Kidney glomerular epithelial cell (primary cell): Measurements from ENCODE around the gene RPS19.
"Not testable (repeated sequence)": the region's sequence is repeated elsewhere in the genome, so short reads cannot be mapped to it uniquely, and the experiment has no call there.

Experiments
- DNase-seq: peaks from one replicate; lab custom pipeline; 2025; lab: John Stamatoyannopoulos, UW

Gene RPS19

DNA sequence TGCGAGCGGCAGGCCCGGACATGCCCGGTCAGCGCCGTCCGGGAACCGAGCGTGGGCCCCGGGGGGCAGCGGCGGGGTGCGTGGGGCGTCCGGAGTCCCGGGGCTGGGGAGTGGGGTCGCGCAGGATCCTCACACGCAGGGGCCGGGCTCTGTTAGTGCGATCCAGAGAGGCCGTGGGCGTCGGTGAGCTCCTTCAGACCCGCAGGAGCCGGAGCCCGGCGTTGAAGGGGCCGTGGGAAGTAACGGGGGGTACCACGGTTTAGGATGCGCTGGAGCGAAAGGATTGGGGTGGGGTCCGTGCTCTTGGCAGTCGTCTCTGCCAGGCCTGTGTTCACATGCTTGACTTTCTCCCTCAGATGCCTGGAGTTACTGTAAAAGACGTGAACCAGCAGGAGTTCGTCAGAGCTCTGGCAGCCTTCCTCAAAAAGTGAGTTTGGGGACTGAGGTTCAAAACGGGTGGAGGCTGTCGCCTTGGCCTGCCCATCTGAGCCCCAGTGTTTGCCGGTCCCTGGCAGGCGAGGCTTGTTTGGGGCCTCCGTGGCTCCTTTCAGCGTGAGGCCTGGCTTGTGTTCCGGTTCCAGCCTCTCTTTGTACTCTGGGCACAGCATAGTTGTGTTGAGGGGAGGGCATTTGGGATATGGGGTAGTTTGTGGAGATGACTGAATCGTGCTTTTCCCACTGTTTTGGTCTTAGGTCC is 512 bp downstream of the RPS19 start:
- no peak for DNase-seq

GRCh38 chr19:41861116-41861768 is 1.2 kb downstream of the RPS19 start:
- DNase-seq, result no peak

GRCh38 chr19:41861846-41862245 is 1.8 kb downstream of the RPS19 start:
- DNase-seq, result no peak

DNA sequence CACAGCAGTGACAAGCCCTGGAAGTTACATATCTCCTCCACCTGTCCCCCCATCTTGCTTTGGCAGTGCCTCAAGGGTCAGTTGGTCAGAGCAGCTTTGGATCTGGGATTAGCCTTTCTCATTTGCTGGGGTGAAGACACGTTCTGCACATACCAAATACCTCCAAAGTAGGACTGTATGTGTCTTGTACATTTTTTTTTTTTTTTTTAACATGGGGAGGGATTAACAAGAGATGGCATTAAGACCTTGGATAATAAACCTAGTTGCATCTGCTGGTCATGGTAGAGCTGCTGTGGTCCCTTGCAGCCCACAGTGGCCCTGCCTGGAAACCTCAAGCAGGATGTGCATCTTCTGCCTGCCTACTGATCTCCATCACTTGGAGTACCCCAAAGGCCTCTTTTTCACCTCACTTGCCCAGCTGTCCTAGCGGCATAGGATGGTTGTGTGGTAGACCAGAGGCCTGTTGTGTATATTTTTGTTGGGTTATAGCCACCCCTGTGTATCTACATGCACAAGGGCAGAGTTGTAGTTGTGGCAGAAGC is 2.5 kb downstream of the RPS19 start:
- DNase-seq, result no peak

DNA sequence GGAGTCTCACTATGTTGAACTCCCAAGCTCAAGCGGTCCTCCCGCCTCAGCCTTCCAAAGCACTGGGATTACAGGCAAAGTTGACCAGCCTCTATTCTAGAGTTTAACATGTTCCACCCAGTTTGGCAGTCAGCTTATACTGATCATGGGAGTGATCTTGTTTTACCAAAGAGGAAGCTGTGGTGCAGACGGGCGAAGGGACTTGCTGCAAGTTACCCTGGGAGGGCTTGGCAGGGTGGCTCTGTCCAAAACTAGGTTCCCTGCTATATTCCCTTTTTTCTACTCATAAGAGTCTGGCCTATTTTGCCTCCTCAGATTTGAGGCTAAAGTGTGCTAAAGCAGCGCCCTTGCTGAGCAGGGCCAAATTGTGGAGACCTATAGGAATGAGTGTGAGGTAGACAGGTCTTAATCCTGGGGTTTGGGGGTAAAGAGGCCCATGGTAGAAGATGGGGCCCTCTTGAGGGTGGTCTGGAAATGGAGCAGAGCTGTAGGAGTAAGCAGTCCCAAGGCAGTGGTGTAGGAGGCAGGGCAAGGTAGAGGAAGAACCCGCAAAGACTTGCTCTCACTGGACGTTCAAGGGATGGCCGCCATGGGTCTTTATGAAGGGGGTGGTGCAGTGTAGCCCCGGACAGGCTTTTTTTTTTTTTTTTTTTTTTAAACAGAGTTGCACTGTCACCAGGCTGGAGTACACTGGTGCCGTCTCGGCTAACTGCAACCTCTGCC is 3.3 kb downstream of the RPS19 start:
- no peak for DNase-seq

DNA sequence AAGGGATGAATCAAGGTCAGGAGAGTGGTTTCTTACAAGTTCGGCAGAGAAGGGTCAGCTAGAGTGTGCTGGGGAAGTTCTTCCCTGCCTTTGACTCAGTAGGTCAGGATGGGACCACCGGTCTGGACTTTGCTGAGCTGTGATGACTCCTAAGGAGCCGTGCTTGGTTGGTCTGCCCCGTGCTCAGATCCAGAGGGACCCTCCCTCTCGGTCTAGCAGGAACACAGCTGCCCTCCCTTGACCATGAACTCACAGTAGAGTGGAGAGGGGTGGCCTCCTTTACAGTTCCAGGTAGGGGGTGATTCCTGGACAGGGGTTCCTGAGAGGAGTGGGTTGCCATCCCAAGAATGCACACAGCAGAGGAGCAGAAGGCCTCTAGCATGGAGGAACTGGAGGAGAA is 4.3 kb downstream of the RPS19 start:
- no peak for DNase-seq

GRCh38 chr19:41866284-41866683 is 6.2 kb downstream of the RPS19 start:
- no peak for DNase-seq

DNA sequence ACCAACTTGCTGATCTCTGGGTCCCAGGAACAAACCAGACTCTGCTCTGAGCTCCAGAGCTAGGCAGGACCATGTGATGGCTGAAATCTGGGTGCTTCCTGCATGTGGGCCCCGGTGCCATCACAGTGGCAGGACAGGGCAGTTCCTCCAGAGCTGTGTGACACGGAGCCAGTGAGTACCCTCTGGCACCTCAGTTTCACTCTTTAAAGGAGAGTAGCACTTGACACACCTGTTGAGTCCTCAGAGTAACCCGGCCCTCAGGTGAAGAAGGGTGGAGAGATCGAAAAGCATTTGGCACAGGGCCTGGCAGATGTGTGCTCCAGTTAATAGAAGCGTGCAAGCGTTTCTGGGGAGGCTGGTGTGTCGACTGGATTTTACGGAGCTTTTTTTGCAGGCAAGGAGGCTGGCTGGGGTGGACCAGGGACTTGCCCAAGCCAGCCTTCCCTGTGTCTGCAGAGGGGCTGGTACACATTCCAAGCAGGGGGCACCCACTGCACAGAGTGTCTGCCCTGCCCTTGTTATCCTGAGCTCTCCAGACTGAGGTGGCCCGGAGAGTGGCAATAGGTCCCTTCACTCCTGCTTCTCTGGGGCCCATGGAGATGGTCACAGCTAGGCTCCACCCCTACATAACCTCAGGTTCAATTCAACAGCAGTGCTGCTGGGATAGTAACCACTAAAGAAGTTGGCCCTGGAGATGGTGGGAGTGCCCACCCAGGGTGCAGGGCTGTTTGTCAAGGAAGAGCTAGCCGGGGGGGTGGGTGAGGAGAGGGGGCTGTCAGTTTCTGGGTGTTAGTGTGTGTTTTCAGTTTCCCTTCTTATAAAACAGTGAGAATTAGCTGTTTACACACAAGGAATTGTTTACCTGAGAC is 8.3 kb downstream of the RPS19 start:
- DNase-seq, result no peak

- DNase-seq, result no peak
These were observed 8.9 kb downstream of the RPS19 start for GRCh38 chr19:41868989-41869300.

DNA sequence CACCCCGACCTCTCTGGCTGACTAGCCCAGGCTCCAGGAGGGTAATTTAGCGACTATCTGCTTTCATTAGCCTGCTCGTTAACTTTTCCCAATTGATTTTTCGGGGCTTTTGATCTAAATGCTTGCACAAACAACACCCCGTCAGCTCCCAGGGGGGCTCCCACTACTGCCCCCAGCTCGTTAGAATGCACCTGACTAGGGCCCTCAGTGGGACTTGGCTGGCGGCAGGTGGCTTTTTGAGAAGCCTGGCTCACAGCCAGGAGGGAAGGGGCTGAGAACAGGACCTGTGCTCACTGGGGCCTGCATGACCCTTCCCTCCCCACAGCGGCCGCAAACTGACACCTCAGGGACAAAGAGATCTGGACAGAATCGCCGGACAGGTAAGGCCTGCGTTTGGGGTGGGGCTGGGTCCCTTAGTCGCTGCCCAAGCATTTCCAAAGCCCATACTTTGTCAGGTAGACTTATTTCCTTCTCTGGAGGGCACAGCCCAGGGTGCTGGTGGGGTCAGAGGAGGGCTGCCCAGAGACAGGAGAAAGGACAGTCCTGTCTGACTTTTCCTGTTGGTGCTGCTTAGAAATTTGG is 9.4 kb downstream of the RPS19 start:
- DNase-seq, result no peak

DNA sequence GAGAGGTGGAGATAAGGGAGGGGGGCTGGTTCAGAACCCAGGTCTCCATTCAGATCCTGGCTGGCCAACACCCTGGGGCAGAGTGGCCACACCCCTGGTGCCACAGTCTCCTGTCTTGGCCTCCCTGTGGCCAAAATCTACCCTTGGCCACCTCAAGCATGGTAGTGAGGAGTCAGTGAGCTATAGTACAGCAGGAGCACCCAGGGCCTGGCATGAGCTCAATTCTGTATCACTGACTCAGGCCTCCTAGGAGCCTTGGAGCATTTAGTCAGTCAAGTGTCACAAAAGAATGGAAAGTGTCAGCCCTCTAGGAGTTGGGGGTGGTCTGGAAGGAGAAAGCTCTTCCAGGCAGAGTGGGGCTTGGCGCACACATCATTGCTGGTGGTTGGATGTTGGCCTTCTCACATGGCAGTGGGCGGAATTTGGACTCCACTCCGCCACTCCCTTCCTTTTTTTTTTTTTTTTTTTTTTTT is 10.4 kb downstream of the RPS19 start:
- DNase-seq, result no peak

- DNase-seq, result no peak
These were observed 11.7 kb downstream of the RPS19 start for GRCh38 chr19:41871573-41872383.

DNA sequence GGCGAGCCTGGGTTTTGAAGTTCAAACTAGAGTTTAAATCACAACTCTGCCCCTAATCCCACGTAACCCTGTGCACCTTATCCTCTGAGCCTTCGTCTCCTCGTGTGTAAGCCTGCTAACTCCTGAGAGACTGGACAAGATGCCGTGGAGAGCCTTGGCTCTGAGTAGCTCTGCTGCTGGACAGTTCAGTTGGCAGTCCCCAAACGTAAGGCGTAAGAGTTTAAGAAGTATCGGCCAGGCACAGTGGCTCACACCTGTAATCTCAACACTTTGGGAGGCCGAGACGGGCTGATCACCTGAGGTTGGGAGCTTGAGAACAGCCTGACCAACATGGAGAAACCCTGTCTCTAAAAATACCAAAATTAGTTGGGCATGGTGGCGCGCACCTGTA is 12.3 kb downstream of the RPS19 start:
- DNase-seq, result no peak

- peak; percentile 33 for DNase-seq
These were observed 13.0 kb downstream of the RPS19 start for GRCh38 chr19:41872775-41873647.

- DNase-seq, result not testable (repeated sequence)
These were observed 15.9 kb downstream of the RPS19 start for GRCh38 chr19:41875973-41876372.

GRCh38 chr19:41876847-41877832 is 17.1 kb downstream of the RPS19 start, which contains the start of gene CD79A:
CD79A (plus strand) TSS chr19:41877279; CDS start chr19:41877305, 26 bp downstream.
- DNase-seq, result no peak

- no peak for DNase-seq
These were observed 18.2 kb downstream of the RPS19 start for GRCh38 chr19:41877916-41878905.
